Measurements from ENCODE around the gene CAPRIN2. TPM values are rescaled to one million over a fixed set of nuclear protein-coding genes. Genes with fewer than 3 reads are reported as not detected.

The CAPRIN2 gene
- polyA plus RNA-seq, 1 experiment, result 15.6 TPM

GRCh38 chr12:30695199-30696102 lies 59.3 kb downstream of the CAPRIN2 start, which contains the start of gene IPO8:
TSS of gene IPO8 (minus strand) at chr12:30695869. CDS start at chr12:30695647, 222 bp downstream.
- peak; percentile 42 for TF ChIP-seq CTCF (IDR thresholded peaks at IDR 0.05; ENCODE audit: low read depth, low read length)
- POLR2A ChIA-PET, result interaction anchor here (0.6 to 1.9 kb wide), 7 partner anchors 17 to 1315 kb away, joined by 4 to 8 read pairs (median 4); partner anchors contain the start of gene ERGIC2
- H3K4me3 ChIP-seq (ENCODE audit: low read depth, low read length), result peak within 1 kb of the TSS; percentile 94
- peaks cover 2% of the 10 kb centered on the region; the same call in 1 of the 2 replicates for H3K9me3 ChIP-seq (ENCODE audit: control insufficient read depth, insufficient read depth, low read length)
- CTCF ChIA-PET, result interaction anchor here (0.7 to 3.1 kb wide), 13 partner anchors 10 to 338 kb away, joined by 3 to 14 read pairs (median 4); partner anchors contain the start of gene CAPRIN2
- H3K27me3 ChIP-seq (ENCODE audit: control insufficient read depth, insufficient read depth, low read length), result no peaks in the 10 kb centered on the region
- peak; percentile 73 for DNase-seq (ENCODE audit: low read depth, low spot score)
- H3K27ac ChIP-seq (ENCODE audit: low read depth, low read length), result no peak within 1 kb of the TSS

- ChIA-PET POLR2A (interaction anchor here (1.3 to 1.9 kb wide), 2 partner anchors 17 to 102 kb away, joined by 4 to 5 read pairs; no protein-coding TSS in a partner anchor), CTCF (interaction anchor here (0.8 to 3.1 kb wide), 7 partner anchors 9 to 113 kb away, joined by 3 to 14 read pairs (median 4); partner anchors contain the start of gene CAPRIN2)
- H3K27ac ChIP-seq (ENCODE audit: low read depth, low read length), result no peak overlapping the region
- peak overlapping the region; percentile 94 for H3K4me3 ChIP-seq (ENCODE audit: low read depth, low read length)
- peaks cover 2% of the 10 kb centered on the region; the same call in 1 of the 2 replicates for H3K9me3 ChIP-seq (ENCODE audit: control insufficient read depth, insufficient read depth, low read length)
- no peak for DNase-seq (ENCODE audit: low read depth, low spot score)
- peak; percentile 11; the same call in 1 of the 2 replicates for TF ChIP-seq CTCF (IDR thresholded peaks at IDR 0.05; ENCODE audit: low read depth, low read length)
- H3K27me3 ChIP-seq (ENCODE audit: control insufficient read depth, insufficient read depth, low read length), result no peaks in the 10 kb centered on the region
Measured at GRCh38 chr12:30694412-30695198, 60.1 kb downstream of the CAPRIN2 start.

GRCh38 chr12:30692470-30692869 lies 62.3 kb downstream of the CAPRIN2 start:
- CTCF ChIA-PET, result no interaction called here

More at GRCh38 chr12:30692470-30692869, 62.3 kb downstream of the CAPRIN2 start:
- Histone ChIP-seq H3K27me3 (ENCODE audit: control insufficient read depth, insufficient read depth, low read length) (no peaks in the 10 kb centered on the region), H3K4me3 (ENCODE audit: low read depth, low read length) (no peak overlapping the region), H3K27ac (ENCODE audit: low read depth, low read length) (no peak overlapping the region), H3K9me3 (ENCODE audit: control insufficient read depth, insufficient read depth, low read length) (peaks cover 2% of the 10 kb centered on the region; the same call in 1 of the 2 replicates)
- no peak for TF ChIP-seq CTCF (IDR thresholded peaks at IDR 0.05; ENCODE audit: low read depth, low read length)
- DNase-seq (ENCODE audit: low read depth, low spot score), result no peak
- POLR2A ChIA-PET, result no interaction called here

Measured in AG04450 (cell line).